A549 treated with RU486 at 1 μM for 4 hours (cell line): ENCODE results near the gene PHACTR3. TPM values are rescaled to one million over a fixed set of nuclear protein-coding genes. Genes with fewer than 3 reads are reported as not detected.

Experiments
- total RNA-seq: library from RNA; stranded (reverse); fragments of 200-300 nt; extraction: Qiagen RNA extraction; gene quantifications from 5 replicates; pipeline ENCODE4 v1.2.3, GENCODE V29; 2022; ENCODE audit warnings: low read depth

PHACTR3 gene
- total RNA-seq, result not detected in 5 replicates

DNA sequence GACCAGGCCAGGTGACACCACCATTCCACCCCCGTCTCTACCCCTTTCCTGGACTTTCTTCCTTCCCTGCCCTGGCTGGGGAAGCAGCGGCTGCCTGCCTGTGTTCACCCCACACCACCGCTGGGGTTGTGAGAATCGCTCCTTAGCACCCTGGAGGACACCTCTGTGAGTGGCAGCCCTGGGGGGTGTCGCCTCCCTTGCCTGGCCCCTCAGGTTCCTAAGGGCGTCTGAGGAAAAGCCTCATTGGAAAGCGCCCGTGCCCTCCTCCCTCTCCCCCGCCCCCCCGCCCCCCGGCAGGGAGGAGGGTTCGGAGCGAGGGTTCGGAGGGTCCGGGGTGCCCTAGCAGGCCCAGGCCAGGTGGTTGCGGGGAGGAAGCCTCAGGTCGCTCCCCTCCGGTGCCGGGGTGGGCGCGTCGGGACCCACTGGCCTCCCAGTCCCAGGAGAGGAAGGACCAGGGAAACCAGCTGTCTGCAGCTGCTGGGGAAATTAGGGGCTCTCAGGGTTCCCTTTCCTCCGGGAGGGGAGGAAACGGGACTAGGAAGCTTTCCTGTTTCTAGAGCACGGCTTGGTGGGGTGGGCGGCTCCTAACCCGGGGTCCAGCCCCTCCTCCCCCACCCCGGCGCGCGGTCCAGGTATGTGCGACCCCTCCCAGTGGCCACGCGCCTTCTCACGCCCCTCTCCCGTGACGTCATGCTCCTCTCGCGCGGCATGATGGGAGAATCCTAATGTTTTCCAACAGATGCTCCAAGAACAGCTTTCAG is at the start of gene PHACTR3:
PHACTR3 (plus strand) TSS at position 760 of the 761 bp plus-strand sequence. CDS start 475 bp downstream, outside the sequence.

